Kasumi-1 (cell line): ENCODE results near the gene DAB2IP.

Source experiments
- DNase-seq, 2 experiments: peaks; one replicate each; lab custom pipeline; 2025; lab: John Stamatoyannopoulos, UW

DAB2IP gene

DNA sequence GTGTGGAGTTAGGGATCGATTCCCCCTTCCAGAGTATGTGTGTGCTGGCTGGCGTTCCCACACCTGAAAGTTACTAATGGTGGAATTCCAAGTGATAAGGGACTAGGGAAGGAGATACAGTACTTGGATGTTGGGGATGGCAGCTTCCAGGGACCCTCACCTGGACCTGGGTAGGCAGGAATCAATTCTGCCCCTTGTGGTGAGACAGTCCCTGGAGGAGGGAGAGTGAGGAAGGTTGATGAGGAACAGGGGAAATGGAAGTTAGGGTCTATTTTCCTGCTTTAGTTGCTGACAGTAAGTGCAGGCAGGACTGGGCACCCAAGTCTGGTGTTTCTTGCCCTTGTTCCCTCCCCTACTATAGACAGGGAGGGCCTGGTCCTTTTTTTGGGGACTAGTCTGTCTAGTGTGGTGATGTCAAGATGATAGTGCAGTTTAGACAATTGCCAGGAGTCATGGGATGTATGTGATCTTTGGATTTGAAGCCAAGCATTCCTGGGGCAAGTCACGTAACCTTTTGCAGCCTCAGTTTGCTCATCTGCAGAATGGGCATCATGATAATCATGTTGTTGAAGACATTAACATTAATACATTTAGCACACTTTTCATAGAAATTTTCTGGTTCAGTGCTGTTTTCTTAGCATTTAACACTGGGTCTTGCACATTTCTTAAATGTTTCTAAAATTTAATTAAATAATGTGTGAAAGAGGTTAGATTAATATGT lies 51.7 kb downstream of the DAB2IP start:
- no peak for DNase-seq

GRCh38 chr9:121704281-121704680 lies 52.8 kb downstream of the DAB2IP start:
- DNase-seq: no peak

DNA sequence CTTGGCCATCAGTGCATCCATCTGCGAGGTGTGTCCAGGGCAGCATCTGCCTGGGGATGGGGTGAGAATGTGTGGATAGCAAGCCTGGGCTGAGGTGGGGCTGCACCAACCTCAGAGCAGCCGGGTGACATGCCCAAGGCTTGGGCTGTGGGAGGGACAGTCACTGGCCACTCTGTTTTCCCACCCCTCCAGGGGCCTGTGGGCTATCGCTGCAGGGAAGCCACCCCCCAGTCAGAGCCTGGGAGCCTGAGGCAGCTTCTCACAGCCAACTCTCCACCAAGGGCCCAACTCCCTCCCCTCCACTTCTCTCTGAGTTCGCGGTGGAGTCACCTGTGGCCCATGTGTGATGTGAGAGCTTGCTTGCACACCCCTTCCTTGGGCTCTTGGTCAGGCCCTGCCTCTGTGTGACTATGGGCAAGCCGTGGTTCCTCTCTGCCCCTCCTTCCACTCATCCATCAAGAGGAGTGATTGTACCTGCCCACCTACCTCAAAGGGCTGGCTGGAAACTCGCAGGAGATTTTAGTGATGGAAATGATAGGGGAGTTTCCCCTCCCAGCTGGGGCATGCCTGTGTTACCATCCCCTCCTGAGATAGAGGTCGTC lies 54.8 kb downstream of the DAB2IP start:
- no peak for DNase-seq

DNA sequence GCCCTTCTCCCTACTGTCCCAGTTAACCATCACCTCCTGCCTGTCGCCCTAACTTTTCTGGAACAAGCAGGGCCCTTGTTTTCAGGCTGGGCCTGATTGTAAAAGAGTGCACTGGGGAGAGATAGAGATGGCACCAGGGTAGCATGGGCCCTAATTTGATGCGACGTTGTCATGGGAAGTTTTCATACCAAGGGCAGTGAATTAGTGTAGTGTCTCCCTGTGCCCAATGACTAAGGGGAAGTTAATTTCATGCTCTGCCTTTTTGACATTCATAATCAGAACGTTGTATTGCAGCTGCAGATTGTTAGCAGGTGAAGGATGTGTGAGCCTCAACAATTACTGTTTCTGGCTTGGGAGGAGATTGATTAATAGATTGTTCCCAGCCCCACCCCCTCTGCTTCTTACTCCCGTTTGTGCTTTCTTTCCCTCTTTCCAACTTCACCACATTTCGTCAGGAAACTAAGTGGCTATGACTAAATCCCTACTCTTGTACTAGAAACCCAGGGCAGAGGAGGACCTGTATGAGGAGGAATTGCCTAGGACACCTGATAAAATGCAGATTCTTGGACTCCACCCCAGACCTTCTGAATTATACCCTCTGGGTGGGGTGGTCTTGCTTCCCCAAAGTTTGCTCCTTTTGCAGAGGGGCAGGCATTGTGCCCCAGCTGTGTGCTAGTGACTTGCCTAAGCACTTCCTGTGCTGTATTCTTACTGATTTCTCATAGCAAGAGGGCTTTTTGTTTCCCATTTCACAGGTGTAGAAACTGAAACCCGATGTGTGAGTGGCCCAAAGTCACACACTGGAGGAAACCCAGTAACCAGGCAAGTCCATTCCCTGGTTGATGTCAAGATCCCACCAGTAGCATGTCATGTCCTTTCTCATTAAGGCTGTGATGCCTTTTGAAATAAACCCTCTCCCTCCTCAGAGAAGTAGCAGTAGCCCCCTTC lies 56.3 kb downstream of the DAB2IP start:
- no peak for DNase-seq

GRCh38 chr9:121708768-121709488 lies 57.5 kb downstream of the DAB2IP start:
- no peak for DNase-seq

DNA sequence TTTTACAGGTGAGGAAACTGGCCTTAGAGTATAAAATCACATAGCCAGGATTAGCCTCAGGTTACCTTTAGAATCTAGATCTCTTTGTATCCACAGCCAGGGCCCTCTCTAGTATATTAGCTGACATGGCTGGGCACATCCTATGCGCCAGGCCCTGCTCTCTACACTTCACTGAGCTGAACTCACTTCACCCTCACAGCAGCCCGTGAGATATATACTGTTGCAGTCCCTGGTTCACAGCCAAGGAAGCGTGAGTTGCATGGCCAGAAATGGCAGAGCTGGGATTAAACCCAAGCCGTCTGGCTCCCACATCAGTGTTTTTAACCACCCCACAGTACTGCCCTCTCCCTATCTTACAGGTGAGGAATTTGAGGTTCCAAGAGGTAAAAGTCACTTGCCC lies 58.4 kb downstream of the DAB2IP start:
- DNase-seq: no peak

DNA sequence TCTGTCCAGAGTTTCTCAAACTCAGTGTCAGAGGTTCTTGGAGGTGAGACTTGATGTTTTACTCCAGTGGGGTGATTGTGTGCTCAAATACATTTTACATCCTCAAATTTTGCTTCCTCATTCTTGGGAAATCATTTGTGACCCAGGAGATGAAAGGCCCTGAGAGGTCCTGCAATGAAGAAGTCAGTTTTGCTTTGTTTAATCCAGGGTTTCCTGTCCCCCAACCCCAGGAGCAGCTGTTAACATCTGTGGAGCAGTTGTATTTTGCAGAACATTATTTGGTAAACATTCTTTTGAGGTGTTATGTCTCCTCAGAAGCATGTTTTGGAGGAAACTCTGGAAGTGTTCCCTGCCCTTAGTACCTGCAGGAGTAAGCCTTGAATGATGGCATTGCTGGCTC lies 59.8 kb downstream of the DAB2IP start:
- DNase-seq: no peak

DNA sequence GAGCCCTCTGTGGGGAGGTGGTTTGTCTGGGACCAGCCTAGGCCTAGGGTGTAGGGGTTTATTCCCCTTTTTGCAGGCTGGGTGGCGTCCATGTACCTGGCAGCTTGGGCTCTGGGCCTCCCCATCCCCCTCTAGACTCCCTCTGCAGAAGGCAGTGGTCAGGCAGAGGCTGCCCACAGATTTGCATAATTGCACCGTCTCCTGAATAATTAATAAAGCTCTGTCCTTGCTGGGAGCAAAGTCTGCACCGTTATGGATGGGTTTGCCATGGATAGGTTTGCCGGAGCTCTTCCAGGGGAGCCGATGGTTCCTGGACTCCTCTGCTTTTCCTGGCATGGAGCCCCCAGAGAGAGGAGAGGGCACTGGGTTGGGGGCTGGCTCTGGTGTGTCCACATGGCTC lies 60.4 kb downstream of the DAB2IP start:
- DNase-seq: no peak

DNA sequence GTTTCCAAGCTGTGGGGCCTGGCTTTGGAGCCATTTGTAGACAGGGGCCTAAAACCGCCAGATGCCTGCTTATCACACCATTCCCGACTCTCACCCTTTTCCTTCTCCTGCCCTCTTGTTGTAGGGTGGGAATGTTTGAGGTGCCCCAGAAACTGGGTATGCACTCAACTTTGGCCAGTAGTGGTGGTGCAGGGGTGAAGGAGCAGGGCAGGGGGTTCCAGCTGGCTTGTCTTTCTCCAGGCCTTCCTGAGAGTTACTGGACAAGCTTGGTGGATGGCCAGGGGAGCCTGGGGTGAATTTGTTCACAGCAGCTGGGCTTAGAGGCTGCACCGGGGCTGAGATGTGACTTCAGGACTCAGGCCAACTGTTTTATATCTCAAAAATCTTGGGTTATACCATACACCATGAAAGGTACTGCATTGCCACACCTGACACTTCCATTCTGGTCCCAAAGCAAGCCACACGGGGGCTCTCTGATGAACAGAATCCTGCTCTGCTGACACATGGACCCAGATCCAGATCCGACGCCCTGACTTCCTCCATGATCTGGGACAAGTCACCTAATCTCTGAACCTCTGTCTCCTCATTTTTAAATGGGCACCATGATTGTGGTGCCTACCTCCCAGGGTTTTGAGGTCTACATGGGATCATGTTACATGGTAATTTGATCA lies 62.1 kb downstream of the DAB2IP start:
- no peak for DNase-seq

- DNase-seq: no peak
Observed at GRCh38 chr9:121714075-121714705, 62.8 kb downstream of the DAB2IP start.

DNA sequence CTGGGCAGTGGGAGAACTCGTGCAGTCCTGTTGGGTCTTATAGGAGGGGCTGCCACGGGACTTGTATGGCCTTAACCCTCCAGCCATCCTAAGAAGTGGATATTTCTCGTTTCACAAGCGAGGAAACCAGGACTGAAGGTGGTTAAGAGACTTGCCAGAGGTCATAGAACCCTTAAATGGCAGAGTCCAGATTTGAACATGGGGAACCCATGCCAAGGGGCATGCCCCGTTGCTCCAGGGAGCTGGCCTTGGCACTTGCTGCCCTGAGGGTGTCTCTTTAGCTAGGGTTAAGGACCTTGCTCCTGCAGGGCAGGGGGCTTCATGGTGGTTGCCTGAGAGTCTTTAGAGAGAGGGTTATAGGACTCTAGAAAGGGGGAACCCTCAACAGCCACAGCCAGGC lies 63.4 kb downstream of the DAB2IP start:
- DNase-seq: no peak

- no peak for DNase-seq
Observed at GRCh38 chr9:121717141-121717991, 65.9 kb downstream of the DAB2IP start.

DNA sequence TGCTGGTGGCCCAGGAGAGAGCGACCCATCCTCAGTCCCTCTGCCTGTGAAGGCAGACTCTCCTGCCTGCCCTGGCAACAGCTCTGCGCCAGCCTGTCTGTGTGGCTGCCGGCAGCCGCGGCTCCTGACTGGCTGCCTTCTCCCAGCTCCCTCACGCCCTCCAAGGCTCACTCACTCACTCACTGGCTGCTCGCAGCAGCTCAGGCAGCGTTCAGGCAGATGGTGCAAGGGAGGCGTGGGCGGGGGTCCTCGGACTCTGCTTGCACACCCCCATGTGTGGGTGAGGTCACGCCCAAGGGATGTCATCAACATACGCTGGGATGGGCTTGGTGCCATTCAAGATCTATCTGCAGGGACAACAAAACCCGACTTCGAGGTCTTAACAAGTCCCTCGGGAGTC lies 66.7 kb downstream of the DAB2IP start:
- DNase-seq: no peak

GRCh38 chr9:121718501-121718900 lies 67.1 kb downstream of the DAB2IP start:
- no peak for DNase-seq

DNA sequence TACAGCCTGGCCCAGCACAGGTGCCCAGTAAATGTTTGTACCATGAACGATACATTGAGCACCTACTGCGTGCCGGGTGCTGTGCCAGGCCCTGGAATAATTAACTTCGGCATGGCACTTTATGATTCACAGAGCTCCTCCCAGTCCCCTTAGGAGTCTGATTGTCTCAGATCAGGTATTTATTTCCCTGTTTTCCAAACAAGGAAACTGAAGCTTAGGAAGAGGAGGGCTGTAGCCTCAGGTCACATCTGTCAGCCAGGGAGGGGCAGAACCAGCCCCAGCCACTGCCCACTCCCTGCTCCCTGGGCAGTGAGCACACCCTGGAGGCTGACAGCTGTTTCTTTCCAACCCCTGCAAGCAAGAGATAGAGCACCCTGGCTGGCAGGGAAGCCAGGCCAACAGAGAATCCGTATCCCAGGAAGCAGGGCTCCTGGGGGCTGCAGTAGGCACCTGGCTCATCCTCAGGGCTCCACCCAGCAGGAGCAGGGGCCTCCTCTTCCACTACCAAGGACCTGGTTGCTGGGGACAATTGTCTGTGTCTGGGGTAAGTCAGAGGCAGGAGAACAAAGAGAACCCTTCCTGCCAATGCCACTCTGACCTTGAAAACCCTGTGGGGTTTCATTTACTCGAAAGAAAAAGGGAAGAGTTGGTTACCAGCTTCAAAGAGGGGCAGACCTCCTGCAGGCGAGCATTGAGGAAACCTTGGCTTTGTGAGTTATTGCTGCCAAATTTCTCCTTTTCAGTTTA lies 69.0 kb downstream of the DAB2IP start:
- DNase-seq: no peak

- DNase-seq: peak in 1 of 2 experiments; percentile 30
Observed at GRCh38 chr9:121721058-121721350, 69.6 kb downstream of the DAB2IP start.

GRCh38 chr9:121721770-121722169 lies 70.3 kb downstream of the DAB2IP start:
- no peak for DNase-seq

GRCh38 chr9:121725008-121725775 lies 73.8 kb downstream of the DAB2IP start:
- DNase-seq: no peak
